Esophagus mucosa (tissue), 1 donor: ENCODE data around the gene ADH5. TPM values are rescaled to one million over a fixed set of nuclear protein-coding genes. Genes with fewer than 3 reads are reported as not detected.
"Not testable (repeated sequence)": the region's sequence is repeated elsewhere in the genome, so short reads cannot be mapped to it uniquely, and the experiment has no call there.

Experiments
- ATAC-seq: fragments of 200-7000 bp; cut with Tn5 transposase; one replicate; pipeline ENCODE4 v1.9.1; 2020
- total RNA-seq: library from RNA; stranded (reverse); gene quantifications from one replicate; pipeline ENCODE4 v1.2.4, GENCODE V29; 2023
- donor health status: DM: yes; HTN: yes; CAD: no.

ADH5 gene
- total RNA-seq: 90.8 TPM

DNA sequence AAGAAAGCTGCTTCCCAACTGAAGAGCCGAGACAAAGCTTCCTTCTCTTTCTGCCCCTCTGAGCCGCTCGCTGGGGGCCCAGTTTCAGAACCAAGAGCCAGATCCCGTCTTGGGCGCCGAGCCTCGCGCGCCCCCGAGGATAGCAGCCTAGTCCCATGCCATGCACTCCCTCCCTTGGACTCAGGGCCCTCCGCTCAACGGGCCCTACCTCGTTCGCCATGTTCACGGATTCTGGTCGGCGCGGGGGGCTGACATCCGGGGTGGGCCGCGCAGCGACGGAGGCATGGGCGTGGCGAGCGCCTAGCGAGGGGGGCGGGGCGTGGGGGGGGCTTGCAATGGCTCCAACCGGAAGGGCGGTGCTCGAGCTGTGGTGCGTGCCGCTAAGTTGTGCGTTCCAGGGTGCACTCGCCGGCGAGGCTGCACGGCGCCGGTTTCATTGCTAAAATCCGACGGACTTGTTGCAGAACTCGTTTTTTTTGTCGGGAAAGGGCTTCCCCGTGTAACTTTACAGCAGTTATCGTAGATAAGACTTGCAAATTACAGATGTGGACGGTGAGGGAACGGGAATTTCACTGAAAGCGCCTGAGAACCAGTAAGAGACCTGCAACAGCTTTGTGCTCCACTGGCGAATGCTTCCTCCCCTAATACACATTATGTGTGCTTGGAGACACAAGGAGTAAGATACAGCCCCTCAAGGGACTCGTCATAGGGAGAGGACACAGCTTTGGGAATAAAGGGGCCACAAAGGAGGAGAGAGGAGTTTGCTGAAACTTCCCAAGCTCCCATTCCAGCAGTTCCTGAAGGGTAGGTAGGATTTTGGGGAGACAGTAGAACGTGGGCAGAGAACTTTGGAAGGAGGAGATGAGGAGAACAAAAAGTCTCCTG lies at the start of gene ADH5:
Gene ADH5 (minus strand): TSS at position 308 of the 885 bp plus-strand sequence. CDS start 88 bp downstream, at position 220.
- peak; percentile 97 for ATAC-seq

DNA sequence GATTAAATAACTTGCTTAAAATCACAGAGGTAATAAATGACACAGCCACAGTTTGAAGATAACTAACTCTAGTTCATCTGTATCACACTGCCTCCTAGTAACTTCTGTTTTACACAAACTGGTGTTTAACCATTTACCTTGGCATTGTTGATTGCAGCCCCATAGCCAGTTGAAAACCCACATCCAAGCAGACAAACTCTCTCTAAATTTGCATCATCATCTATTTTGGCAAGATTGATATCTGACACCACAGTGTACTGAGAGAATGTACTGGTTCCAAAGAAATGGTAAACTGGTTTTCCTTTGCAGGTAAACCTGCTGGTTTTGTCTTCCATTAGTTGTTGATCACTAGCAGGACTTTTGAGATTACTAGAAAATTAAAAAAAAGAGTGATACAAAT lies 47.7 kb upstream of the ADH5 start:
- no peak for ATAC-seq

DNA sequence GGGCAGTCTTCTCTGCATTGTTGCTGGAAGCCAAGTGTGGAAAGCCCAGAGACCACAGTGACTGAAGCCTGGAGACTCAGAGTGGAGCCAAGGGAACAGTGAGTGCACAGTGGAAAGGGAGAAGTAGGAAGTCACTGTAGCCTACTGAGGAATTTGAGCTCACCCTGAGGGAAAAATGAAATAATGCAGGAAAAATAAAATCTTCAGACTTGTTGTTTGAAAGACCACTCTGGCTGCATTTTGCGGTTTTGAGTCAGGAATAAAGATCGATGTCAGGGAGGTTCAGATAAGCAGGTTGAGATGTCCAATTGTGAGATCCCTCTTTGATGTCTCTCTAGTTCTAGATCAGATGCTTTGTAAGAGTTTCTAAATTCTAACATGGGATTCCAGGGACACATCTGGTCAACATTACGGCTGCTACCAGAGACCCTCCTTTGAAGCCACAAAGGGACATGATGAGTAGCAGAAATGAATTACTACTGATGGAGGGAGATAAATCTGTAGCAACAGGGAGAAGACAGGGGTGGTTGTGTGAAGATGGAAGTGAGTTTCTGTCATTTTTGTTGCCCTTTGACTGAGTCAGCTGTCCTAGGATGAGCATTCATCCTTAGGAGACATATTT lies 47.1 kb upstream of the ADH5 start:
- no peak for ATAC-seq

DNA sequence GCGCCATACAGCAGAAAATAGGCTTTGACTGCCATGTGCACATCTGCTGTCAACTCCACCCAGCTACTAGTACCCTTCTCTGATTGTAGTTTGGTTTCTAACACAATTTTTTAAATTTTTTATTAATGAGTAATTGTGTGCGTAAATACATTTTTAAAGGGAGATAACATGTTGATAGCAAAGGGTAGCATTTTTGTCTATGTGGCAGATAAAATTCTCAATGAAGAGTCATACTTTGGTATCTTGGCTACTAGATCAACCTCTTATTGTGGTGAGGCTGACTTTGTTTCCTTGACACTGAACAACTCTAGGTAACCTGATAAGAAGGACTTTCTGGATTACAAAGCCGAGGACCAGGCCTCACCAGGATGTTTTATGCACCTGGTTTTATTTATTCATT lies 46.0 kb upstream of the ADH5 start:
- ATAC-seq: no peak

DNA sequence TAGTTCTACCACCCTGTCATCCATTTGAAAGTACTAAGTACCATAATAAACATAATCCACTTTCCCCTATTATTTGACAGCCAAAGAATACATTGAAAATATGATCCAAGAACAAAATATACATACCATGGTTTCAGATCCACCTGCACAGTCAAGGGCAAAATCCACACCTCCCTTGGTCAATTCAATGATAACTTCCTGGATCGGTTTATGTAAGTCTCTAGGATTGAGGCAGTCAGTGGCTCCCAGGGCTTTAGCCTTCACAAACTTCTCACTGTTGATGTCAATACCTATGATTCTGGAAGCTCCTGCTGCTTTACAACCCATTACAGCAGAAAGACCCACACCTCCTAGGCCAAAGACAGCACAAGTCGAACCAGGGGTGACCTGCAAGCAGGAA lies 42.8 kb upstream of the ADH5 start:
- ATAC-seq: no peak

DNA sequence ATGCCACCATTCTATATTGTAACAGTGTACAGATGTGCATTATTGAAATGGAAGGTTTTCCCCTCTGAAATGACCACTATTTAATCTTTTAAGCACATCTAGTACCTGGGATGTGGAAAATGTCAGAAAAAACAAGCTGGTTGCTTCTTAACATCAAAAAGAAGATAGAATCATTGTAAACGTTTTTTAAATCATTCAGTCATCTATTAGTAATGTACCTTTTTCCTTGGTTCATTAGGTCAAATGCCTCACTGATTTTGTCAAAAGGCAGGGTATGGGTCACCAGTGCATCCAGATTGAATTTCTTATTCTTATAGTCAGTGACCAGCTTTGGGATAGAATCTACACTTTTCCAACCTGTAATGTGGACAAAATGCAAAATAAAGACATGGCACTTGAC lies 37.8 kb upstream of the ADH5 start:
- ATAC-seq: no peak

DNA sequence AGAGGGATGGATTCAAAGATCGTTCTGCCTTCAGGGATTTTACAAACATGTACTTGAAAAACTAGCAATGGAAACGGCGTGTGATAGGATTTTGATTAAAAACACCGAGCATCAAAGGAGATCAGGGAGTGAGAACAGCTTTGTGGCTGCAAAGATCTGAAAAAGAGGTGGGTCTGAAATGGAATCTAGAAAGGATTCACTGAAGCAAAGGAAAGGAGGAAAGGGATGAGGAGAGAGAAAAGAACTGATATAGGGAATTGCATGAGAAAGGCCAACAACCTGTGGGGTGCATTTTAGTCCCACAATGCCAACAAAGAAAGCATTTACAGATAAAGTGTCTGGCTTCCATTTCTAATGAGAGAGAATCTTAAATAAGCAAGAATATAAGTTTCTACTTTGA lies 32.4 kb upstream of the ADH5 start:
- no peak for ATAC-seq

DNA sequence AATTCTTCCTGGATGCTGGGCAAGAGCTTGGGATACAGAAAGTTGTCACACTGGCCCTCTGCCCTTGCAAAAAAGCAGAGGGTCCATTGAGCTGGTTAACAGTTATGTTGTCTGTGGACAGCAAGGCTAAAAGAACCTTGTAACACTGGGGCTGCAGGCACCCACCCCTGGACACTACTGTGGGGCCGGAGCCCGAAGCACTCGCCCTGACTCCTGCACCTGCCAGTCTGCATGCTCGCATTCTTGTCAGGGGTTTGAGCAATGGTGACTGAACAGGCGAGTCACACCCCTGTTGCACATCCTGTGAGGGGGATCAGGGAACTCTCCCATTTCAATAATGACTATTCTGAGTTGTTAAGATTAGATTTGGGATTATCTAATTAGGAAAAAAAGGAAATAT lies 31.9 kb upstream of the ADH5 start:
- ATAC-seq: no peak

DNA sequence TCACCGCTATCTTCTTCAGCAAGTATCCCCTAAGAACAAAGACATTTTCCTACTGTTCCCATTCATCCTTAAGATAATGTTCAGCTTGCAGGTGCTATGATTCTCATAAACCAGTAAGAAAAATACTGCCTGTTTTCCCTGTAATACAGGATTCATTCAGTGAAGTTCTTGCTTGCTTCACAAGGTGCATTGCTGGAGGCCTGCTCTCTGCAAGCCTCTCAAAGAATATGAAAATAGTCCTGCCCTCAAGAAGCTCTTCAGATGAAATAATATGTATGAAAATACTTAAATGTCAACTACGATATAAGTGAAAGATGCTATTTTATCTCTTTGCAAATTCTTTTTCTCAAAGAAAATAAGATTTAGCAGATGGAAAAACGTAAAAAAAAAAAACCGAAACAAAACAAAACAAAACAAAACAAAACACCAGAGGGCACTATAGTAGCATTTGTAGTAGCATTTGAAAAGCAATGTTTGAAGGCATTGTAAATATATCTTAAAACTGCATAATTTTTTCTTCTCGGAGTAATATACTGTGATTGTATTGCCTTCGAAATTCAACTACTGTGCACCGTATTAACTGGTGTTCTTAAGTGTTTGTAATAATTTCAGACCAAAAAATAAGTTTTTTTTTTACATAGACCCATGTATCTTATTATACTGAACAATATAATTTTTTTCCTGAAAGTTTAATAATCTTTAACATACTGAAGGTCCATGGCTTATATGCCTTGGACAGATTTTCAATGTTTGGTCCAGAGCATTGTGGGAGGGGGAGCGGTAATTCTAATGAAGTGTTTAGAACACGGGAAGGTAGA lies 29.5 kb upstream of the ADH5 start:
- ATAC-seq: no peak

DNA sequence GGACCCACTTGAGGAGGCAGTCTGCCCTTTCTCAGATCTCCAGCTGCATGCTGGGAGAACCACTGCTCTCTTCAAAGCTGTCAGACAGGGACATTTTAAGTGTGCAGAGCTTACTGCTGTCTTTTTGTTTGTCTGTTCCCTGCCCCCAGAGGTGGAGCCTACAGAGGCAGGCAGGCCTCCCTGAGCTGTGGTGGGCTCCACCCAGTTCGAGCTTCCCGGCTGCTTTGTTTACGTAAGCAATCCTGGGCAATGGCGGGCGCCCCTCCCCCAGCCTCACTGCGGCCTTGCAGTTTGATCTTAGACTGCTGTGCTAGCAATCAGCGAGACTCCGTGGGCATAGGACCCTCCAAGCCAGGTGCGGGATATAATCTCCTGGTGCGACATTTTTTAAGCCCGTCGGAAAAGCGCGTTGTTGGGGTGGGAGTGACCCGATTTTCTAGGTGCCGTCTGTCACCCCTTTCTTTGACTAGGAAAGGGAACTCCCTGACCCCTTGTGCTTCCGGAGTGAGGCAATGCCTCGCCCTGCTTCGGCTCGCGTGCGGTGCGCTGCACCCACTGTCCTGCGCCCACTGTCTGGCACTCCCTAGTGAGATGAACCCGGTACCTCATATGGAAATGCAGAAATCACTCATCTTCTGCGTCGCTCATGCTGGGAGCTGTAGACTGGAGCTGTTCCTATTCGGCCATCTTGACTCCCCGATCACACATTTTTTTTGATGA lies 28.7 kb upstream of the ADH5 start:
- ATAC-seq: not testable (repeated sequence)

DNA sequence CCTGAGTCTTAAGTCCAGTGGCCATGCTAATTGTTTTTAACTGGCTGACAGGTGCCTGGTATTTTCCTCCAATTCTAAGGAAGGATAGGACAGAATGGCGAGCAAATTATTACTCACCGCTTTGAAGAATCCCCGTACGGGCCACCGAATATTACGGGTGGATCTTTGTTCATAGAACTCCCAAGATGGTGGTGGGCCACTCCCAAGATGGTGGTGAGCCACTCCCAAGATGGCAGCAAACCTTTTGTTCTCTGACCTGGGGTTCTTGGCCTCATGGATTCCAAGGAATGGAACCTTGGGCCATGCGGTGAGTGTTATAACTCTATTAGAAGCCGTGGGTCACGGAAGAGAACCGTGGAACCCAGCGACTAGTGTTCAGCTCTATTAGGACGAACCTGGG lies 20.7 kb upstream of the ADH5 start:
- not testable (repeated sequence) for ATAC-seq

DNA sequence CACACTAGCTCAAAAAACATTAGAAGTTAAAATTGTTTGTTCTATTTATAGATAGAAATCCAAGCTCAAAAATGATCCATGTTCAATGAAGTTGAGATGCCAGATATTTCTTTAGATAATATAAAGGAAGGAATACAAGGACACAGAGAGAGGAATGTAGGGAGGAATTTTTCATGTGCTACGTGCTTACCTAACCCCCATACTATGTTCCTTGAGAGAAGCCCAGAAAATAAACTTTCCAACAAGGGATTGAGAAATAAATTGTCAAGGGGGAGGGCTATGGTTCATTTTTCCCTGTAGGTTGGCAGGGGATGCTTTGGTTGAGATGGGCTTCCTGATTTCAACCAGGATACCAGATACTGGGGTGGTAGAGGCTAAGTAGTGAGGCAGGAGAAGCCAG lies 15.6 kb upstream of the ADH5 start:
- no peak for ATAC-seq

DNA sequence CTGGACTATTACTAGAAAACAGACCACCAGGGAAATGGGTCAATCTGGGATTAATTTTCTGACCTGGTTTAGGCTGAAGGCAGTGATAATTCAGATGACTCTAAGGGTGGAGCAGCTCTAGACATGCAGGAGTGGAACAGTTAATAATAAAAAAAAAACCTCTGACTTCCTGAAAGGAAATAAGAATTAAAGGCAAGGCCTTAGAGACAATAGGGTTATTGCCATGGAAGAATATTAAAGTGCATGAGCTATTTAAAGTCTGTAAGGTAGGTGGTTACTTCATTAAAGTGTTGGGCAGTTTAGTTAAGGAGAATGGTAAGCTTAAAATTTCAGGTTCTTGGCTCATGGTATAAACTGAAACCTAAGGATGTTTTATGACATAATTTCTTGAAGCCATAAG lies 14.6 kb upstream of the ADH5 start:
- peak; percentile 32 for ATAC-seq

DNA sequence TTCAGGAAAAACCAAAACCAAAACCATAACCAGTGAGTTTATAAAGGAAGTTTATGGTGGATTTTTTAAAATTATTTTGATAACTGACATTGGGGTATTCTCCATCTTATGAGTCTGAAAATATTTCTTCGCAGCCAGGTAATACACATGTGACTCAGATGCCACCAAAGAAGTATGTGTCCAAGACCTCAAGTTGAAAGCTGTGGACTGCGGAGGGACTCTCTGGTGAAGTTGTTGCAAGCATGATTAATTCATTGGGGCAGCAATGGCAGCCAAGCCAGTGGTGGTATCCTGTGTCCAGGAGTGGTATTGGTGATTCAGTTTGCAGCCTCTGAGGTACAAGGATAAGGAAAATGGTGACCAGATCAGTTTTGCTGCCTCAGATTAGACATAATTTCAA lies 14.0 kb upstream of the ADH5 start:
- no peak for ATAC-seq

DNA sequence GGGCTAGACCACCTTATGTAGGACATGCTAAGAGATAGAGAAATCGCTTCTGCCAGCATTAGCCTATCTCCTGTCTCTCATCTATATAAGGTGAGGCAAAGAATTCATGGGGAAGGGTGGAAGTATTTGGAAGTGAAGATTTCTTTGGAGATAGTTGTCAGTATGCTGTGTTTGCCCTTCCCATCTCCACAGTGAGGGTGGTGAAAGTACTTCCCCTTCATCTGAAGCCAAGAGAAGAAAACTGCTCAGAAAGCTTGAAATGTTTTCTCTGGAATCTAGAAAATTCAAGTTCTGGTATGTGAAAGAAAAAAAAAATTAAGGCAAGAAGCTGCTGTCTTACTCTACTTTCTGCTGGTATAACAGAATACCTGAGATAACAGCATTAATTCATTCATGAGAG lies 12.3 kb upstream of the ADH5 start:
- ATAC-seq: no peak

DNA sequence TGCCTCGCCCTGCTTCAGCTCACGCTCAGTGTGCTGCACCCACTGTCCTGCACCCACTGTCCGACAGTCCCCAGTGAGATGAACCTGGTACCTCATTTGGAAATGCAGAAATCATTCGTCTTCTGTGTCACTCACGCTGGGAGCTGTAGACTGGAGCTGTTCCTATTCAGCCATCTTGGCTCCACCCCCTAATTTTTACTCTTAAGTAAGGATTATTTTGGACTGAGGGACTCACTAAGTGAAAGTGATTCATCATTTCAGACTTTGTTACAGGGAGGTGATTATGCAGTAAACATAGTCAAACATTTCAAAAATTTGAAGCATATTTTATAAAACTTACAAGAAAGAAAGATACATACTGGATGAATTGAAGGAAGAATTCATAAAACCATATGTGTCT lies 11.2 kb upstream of the ADH5 start:
- ATAC-seq: not testable (repeated sequence)

DNA sequence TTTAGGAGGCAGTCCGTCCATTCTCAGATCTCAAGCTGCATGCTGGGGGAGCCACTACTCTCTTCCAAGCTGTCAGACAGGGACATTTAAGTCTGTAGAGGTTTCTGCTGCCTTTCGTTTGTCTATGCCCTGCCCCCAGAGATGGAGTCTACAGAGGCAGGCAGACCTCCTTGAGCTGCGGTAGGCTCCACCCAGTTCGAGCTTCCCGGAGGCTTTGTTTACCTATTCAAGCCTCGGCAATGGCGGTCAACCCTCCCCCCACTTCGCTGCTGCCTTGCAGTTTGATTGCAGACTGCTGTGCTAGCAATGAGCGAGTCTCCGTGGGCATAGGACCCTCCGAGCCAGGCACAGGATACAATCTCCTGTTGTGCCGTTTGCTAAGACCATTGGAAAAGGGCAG lies 10.7 kb upstream of the ADH5 start:
- no peak for ATAC-seq

DNA sequence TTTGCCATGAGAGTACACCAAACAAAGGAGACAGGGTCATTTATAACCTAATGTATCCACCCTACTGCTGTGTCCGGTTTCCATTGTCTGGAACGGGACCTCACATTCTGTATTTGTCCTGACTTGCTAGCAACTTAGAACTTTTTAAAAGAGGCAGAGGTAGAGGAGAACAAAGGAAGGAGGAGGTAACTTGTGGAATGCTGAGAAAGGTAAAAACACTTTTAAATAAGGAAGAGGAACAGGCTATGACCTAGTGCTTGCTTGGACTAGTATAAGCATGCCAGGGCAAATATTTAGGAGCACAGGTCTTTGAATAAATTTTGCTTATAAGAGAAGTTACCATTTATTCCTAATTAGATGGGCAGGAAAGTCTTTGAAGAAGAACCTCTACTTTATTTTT lies 3.3 kb upstream of the ADH5 start:
- not testable (repeated sequence) for ATAC-seq

DNA sequence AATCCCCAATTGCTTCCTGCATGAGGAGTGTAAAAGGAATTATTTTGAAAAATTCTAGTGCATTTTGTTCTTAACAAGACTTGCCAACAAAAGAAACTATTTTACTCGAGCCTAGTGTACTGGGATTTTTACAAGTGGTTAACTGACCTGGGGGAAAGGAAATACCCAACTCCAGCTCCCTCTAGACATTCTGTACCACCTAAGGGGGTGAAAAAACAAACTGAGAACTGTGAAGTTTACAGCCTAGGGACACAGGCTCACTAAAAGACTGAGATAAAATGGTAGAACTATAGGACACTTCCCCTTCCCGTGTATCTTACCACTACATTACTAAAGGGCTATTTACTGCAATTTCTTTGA lies 2.6 kb upstream of the ADH5 start:
- ATAC-seq: no peak

DNA sequence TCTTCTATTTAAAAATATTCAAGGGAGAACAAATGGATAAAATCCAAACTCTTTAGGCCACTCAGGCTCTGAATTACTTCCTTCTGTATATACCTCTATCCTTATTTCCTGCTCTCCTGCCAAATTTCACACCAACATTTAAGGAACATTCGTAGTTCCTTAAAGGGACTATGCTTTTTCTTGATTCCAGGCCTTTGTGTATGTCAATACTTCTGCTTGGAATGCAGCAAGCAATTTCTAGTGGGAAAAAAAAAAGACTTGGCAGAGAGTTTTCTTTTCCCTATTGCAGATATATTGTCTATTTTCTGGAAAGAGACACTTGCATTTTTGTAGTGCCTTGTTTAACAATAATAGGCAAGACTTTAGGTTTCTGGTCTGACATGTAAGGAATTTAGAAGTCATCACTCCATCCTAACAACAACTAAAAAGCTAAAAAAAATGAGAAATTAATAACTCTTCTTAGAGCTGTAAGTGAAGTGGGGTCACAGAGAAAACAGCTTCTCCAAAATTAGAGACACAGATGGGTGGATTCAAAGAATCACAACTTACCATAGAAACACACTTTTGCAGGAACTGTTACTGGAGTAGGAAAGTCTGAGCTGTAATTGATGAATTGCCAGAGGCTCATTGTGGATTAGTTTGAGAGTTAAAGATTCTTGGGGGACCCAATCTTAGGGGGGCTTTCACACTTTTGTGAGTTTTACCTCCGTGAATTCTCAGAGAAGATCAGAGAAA lies 2.1 kb upstream of the ADH5 start:
- no peak for ATAC-seq

DNA sequence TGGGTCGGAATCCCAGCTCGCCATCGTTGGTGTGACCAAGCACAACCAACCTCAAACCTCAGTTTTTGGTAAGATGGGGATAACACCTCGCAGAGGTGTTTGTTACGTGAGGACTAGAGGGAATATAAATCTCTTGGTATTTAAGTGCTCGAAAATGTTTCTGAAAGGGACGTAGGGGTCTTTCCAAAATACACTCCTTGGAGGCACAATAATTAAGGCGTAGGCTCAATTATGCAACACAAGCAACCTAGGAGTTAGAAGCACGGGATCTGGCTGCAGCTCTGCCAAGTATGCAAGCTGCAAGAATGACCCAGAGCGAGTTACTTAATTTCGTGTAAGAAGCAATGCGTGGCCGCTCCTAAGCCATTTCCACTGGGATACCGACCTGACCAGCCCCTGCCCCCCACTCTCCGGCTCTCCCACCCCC lies 552 bp downstream of the ADH5 start:
- peak; percentile 64 for ATAC-seq

DNA sequence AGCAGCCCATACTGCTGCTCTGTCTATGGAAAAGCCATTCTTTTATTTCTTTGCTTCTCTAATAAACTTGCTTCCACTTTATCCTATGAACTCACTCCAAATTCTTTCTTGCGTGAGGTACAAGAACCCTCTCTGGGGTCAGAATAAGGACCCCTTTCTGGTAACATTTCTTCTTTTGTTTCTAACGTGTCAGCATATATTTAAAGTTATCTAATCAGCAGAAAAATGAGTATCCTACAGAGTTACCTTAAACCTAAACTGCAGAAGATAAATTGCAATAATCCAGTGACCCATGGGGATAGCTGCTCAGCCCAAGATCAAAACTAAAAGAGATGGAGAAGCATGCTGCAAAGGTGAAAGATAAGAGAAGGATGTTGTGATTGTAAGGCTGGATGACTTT lies 4.0 kb downstream of the ADH5 start:
- ATAC-seq: no peak
